Activated CD8-positive, alpha-beta T cell treated with anti-CD3 and anti-CD28 coated beads for 36 hours (primary cell): Measurements from ENCODE around the gene AQP6. TPM values are rescaled to one million over a fixed set of nuclear protein-coding genes. Genes with fewer than 3 reads are reported as not detected.
A peak's percentile ranks its signal among the peaks of the same experiment; 100 is the strongest.
"Not testable (repeated sequence)": the region's sequence is repeated elsewhere in the genome, so short reads cannot be mapped to it uniquely, and the experiment has no call there.

ENCODE experiments used
- ATAC-seq: fragments of 200-7000 bp; cut with Tn5 transposase; one replicate; pipeline ENCODE4 v1.10.0; 2021; ENCODE audit warnings: mild to moderate bottlenecking, moderate library complexity
- CTCF ChIA-PET: fragments of 350-600 bp; sonication (Branson Sonifier 250); formaldehyde crosslinking; loops from one replicate; lab custom pipeline; 2021; ENCODE audit warnings: antibody characterized with exemption; lab: Charles Lee
- POLR2A ChIA-PET: fragments of 350-600 bp; sonication (Branson Sonifier 250); formaldehyde crosslinking; loops from one replicate; lab custom pipeline; 2021; ENCODE audit warnings: antibody characterized with exemption; lab: Charles Lee
- DNase-seq: peaks from one replicate; pipeline ENCODE4 v3.0.0-alpha.2; 2020
- H3K27ac Mint-ChIP-seq: one replicate; pipeline ENCODE4 v1.8.0; 2021; ENCODE audit warnings: mild to moderate bottlenecking, mixed read lengths
- H3K27me3 Mint-ChIP-seq: one replicate; pipeline ENCODE4 v1.8.0; 2021; ENCODE audit warnings: mixed read lengths
- H3K36me3 Mint-ChIP-seq: one replicate; pipeline ENCODE4 v1.8.0; 2021; ENCODE audit warnings: low read depth, mixed read lengths
- H3K4me1 Mint-ChIP-seq: one replicate; pipeline ENCODE4 v1.8.0; 2021; ENCODE audit warnings: low read depth, mixed read lengths
- H3K4me3 Mint-ChIP-seq: one replicate; pipeline ENCODE4 v1.8.0; 2021; ENCODE audit warnings: mild to moderate bottlenecking, moderate library complexity, mixed read lengths
- H3K9me3 Mint-ChIP-seq: one replicate; pipeline ENCODE4 v1.8.0; 2021; ENCODE audit warnings: mixed read lengths
- CTCF ChIP-seq: fragments of 200-600 bp; IDR thresholded peaks from one replicate; pipeline ENCODE4 v1.8.0; 2022; ENCODE audit warnings: antibody characterized with exemption, mild to moderate bottlenecking
- intact Hi-C: fragments of 100-400 bp; cut with micrococcal nuclease; formaldehyde crosslinking; loops from one replicate; pipeline ENCODE4 v1.10.0; 2022
- total RNA-seq, 2 experiments: library from RNA; stranded (reverse); gene quantifications; one replicate each; pipeline ENCODE4 v1.2.3, GENCODE V29; 2021

The AQP6 gene
- total RNA-seq, 2 experiments from 2014 or later = not detected

DNA sequence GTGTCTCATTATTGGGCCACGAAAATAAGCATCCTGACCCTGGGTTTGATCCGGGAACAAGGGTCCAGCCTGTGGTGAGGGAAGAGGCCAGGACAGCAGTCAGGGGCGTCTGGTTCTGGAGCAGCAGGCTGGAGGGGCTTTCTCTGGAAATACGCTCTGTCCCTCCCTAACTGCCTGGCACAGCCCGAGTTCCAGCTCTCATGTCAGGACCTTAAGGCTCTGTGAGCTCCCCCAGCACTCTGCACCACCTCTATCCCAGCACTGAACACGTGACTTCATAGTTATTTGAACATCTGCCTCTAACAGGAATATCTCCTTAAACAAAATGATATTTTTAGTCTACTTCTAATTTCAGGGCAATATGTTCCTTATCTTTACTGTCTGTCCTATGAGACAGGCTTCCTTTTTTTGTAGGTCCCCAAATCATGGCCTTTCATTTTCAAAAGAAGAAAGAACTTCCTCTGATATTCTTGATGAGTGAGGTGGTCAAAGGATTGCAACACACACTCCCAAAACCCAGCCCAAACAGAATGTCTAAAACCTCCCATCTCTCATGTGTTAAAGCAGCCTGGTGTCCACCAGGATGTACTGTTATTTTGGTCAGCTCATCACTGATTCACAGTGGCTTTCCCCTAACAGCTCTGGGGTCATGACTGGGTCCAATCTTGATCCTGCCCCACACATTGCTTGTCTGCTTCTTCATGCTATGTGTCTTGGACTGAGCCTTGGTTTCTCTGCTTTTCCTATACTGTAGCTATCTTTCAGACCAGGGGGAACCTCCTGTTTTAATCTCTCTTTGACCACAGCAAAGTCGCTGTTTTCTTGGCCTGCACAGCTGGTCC lies 9.7 kb downstream of the AQP6 start:
- Mint-ChIP-seq H3K27ac (no peak overlapping the region), H3K27me3 (no peaks in the 10 kb centered on the region), H3K4me1 (peaks cover 4% of the 10 kb centered on the region), H3K9me3 (no peaks in the 10 kb centered on the region), H3K4me3 (no peak overlapping the region), H3K36me3 (peaks cover 2% of the 10 kb centered on the region)
- DNase-seq (no peak), ATAC-seq (no peak)
- TF ChIP-seq CTCF = no peak
- CTCF ChIA-PET = interaction anchor here (0.8 to 10.4 kb wide), 6 partner anchors 16 to 86 kb away, joined by 3 to 106 read pairs (median 4); no protein-coding TSS in a partner anchor
- intact Hi-C loops = no loop called here
- POLR2A ChIA-PET = no interaction called here

DNA sequence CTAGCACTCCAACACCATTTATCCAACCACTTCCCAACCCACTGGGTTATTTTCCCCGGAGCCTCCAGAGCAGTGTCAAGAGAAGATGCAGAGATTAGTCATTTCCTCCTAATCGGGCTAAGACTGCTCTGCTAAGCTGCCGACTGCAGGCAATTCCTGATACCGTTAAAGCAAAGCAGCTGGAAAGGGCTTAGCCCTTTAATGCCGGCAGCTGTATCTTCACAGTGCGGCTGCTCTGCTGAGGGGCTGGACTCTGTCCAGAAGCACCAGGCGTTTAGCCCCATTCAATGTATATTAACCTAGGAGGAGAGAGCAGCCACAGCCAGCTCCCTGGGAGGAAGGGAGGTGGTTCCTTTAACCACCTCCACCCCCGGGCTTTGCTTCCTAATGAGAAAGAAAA lies 11.1 kb downstream of the AQP6 start:
- Mint-ChIP-seq H3K9me3 (no peaks in the 10 kb centered on the region), H3K4me1 (peaks cover 4% of the 10 kb centered on the region), H3K36me3 (peaks cover 8% of the 10 kb centered on the region), H3K4me3 (no peak overlapping the region), H3K27ac (no peak overlapping the region), H3K27me3 (no peaks in the 10 kb centered on the region)
- intact Hi-C loops = no loop called here
- no peak for TF ChIP-seq CTCF
- ChIA-PET CTCF (interaction anchor here (0.6 to 10.4 kb wide), 6 partner anchors 18 to 182 kb away, joined by 3 to 106 read pairs (median 3); no protein-coding TSS in a partner anchor), POLR2A (no interaction called here)
- DNase-seq (no peak), ATAC-seq (no peak)

GRCh38 chr12:49984476-49985359 lies 12.0 kb downstream of the AQP6 start:
- DNase-seq = no peak
- no peak for ATAC-seq
- Mint-ChIP-seq H3K27me3 (no peaks in the 10 kb centered on the region), H3K36me3 (peaks cover 14% of the 10 kb centered on the region), H3K27ac (no peak overlapping the region), H3K4me3 (no peak overlapping the region), H3K4me1 (peaks cover 4% of the 10 kb centered on the region), H3K9me3 (no peaks in the 10 kb centered on the region)
- intact Hi-C loops = no loop called here
- ChIA-PET POLR2A (no interaction called here), CTCF (interaction anchor here (0.8 to 10.4 kb wide), 5 partner anchors 18 to 98 kb away, joined by 3 to 106 read pairs (median 8); no protein-coding TSS in a partner anchor)
- no peak for TF ChIP-seq CTCF

- TF ChIP-seq CTCF = no peak
- H3K27ac Mint-ChIP-seq = no peak overlapping the region
- H3K36me3 Mint-ChIP-seq = peaks cover 22% of the 10 kb centered on the region
- CTCF ChIA-PET = interaction anchor here (1.2 to 10.4 kb wide), 3 partner anchors 20 to 84 kb away, joined by 3 to 106 read pairs (median 8); no protein-coding TSS in a partner anchor
- no peaks in the 10 kb centered on the region for H3K27me3 Mint-ChIP-seq
- ATAC-seq = peak; percentile 74
- peaks cover 4% of the 10 kb centered on the region for H3K4me1 Mint-ChIP-seq
- no peak overlapping the region for H3K4me3 Mint-ChIP-seq
- H3K9me3 Mint-ChIP-seq = no peaks in the 10 kb centered on the region
- peak; percentile 27 for DNase-seq
- intact Hi-C loops = no loop called here
- POLR2A ChIA-PET = interaction anchor here (1.4 kb wide), 1 partner anchor 9 kb away, joined by 4 read pairs; no protein-coding TSS in a partner anchor
Measured at GRCh38 chr12:49985981-49986380, 13.2 kb downstream of the AQP6 start.

DNA sequence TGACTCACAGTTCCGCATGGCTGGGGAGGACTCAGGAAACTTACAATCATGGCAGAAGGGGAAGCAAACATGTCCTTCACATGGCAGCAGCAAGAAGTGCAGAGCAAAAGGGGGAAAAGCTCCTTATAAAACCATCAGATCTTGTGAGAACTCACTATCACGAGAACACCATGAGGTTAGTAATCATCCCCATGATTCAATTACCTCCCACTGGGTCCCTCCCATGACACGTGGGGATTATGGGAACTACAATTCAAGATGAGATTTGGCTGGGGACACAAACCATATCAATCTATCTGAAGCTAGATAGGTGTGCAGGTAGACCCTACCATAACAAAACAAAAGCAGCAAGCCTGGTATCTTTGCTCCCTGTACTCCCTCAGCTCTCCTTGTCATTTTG lies 13.7 kb downstream of the AQP6 start:
- H3K27ac Mint-ChIP-seq, intact Hi-C loops, H3K27me3 Mint-ChIP-seq, DNase-seq, H3K4me3 Mint-ChIP-seq, H3K4me1 Mint-ChIP-seq, ATAC-seq, H3K9me3 Mint-ChIP-seq: not testable (repeated sequence)
- POLR2A ChIA-PET = interaction anchor here (1.4 kb wide), 1 partner anchor 9 kb away, joined by 4 read pairs; no protein-coding TSS in a partner anchor
- CTCF ChIA-PET = interaction anchor here (1.2 to 10.4 kb wide), 3 partner anchors 20 to 84 kb away, joined by 3 to 106 read pairs (median 8); no protein-coding TSS in a partner anchor
- H3K36me3 Mint-ChIP-seq = peaks cover 22% of the 10 kb centered on the region
